Panc1 (cell line): Measurements from ENCODE around the gene CEP104.

Experiments
- CTCF ChIP-seq: fragments of 450-650 bp; IDR thresholded peaks from 2 replicates; pipeline ENCODE4 v1.5.1; 2017; ENCODE audit warnings: mild to moderate bottlenecking
- POLR2AphosphoS5 ChIP-seq: IDR thresholded peaks from 2 replicates; pipeline ENCODE4 v1.6.1; 2012; ENCODE audit warnings: mild to moderate bottlenecking, low read depth, low read length, moderate library complexity
- REST ChIP-seq, 2 experiments: IDR thresholded peaks; 2 replicates each; pipeline ENCODE4 v1.6.1; 2011 to 2012; ENCODE audit warnings: low read depth in 2 of 2, control low read depth in 1 of 2, low read length in 1 of 2, mild to moderate bottlenecking in 1 of 2, moderate library complexity in 1 of 2; ENCODE audit not compliant: insufficient read depth in 1 of 2
- SIN3A ChIP-seq: IDR thresholded peaks from 2 replicates; pipeline ENCODE4 v1.6.1; 2012; ENCODE audit warnings: low read depth, mild to moderate bottlenecking, low read length, moderate library complexity, borderline replicate concordance; ENCODE audit not compliant: insufficient read depth
- TCF7L2 ChIP-seq: IDR thresholded peaks from 2 replicates; pipeline ENCODE4 v1.6.1; 2011; ENCODE audit warnings: mild to moderate bottlenecking, low read depth, low read length, inconsistent platforms

- no peak for TF ChIP-seq REST (IDR thresholded peaks at IDR 0.05; ENCODE audit: insufficient read depth in 1 of 2, low read depth in 2 of 2, low read length in 1 of 2)
- no peak for TF ChIP-seq CTCF
- TF ChIP-seq POLR2AphosphoS5, result no peak
- no peak for TF ChIP-seq SIN3A
- no peak for TF ChIP-seq TCF7L2
Observed at GRCh38 chr1:3773572-3774275, 83.3 kb downstream of the CEP104 start.
